ENCODE measurements around the gene HGD. TPM values are rescaled to one million over a fixed set of nuclear protein-coding genes. Genes with fewer than 3 reads are reported as not detected.

HGD gene
- total and polyA plus RNA-seq, 2 of the 13 experiments (the other 11 are each of a cell fraction or from before 2014, with no cell fraction given) = 265 to 398 TPM

DNA sequence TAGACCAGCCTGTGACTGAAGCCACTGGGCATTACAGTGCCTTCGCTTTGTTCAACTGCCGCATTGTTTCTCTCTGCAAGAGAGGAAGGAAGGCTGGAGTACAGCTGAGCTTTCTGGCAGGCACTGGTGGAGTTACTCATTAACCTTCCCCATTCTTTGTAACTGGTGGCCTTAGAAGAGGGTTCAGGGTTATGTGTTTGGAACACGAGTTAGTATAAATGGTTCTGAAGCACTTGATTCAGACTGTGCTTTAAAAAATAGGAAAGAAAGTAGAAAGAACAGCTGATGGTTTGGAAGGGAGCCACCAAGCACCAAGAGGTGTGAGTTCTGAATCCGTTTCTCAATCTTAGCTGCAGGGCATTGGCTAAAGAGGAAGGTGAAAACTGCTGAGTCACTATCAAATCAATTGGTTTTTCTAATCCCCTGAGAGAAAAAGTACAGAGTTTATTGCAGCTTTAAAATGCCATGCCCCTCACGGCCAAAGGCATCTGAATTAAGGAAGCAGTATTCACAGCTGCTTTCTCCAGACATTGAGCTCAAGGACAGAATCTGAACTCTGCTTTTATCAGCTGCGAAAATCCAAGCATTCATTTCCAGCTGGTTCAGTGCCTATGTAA, 3.6 kb downstream of the HGD start (continued):
- TF ChIP-seq, protein P1, sequence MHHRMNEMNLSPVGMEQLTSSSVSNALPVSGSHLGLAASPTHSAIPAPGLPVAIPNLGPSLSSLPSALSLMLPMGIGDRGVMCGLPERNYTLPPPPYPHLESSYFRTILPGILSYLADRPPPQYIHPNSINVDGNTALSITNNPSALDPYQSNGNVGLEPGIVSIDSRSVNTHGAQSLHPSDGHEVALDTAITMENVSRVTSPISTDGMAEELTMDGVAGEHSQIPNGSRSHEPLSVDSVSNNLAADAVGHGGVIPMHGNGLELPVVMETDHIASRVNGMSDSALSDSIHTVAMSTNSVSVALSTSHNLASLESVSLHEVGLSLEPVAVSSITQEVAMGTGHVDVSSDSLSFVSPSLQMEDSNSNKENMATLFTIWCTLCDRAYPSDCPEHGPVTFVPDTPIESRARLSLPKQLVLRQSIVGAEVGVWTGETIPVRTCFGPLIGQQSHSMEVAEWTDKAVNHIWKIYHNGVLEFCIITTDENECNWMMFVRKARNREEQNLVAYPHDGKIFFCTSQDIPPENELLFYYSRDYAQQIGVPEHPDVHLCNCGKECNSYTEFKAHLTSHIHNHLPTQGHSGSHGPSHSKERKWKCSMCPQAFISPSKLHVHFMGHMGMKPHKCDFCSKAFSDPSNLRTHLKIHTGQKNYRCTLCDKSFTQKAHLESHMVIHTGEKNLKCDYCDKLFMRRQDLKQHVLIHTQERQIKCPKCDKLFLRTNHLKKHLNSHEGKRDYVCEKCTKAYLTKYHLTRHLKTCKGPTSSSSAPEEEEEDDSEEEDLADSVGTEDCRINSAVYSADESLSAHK (CRISPR knock-in tag; IDR thresholded peaks at IDR 0.05; ENCODE audit: borderline replicate concordance) = no peak
- TF ChIP-seq, protein P2, sequence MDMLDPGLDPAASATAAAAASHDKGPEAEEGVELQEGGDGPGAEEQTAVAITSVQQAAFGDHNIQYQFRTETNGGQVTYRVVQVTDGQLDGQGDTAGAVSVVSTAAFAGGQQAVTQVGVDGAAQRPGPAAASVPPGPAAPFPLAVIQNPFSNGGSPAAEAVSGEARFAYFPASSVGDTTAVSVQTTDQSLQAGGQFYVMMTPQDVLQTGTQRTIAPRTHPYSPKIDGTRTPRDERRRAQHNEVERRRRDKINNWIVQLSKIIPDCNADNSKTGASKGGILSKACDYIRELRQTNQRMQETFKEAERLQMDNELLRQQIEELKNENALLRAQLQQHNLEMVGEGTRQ (IDR thresholded peaks at IDR 0.05; ENCODE audit: low read depth, low read length) = no peak
- TF ChIP-seq, protein P2 (CRISPR knock-in tag; IDR thresholded peaks at IDR 0.05; ENCODE audit: borderline replicate concordance) = no peak
- TF ChIP-seq ZSCAN22 (CRISPR knock-in tag; IDR thresholded peaks at IDR 0.05) = no peak
- no peak for TF ChIP-seq ZNF18 (CRISPR knock-in tag; IDR thresholded peaks at IDR 0.05; ENCODE audit: insufficient replicate concordance)
- TF ChIP-seq NFE2L2 (IDR thresholded peaks at IDR 0.05; ENCODE audit: low read length) = peak; percentile 100
- no peak for TF ChIP-seq ZNF33A (CRISPR knock-in tag; IDR thresholded peaks at IDR 0.05; ENCODE audit: borderline replicate concordance)
- no peak for TF ChIP-seq ZNF180 (CRISPR knock-in tag; IDR thresholded peaks at IDR 0.05; ENCODE audit: borderline replicate concordance, low read depth)
- no peak; the same call in 1 of the 2 replicates for TF ChIP-seq MYPOP (CRISPR knock-in tag; IDR thresholded peaks at IDR 0.05)
- no peak for TF ChIP-seq TMF1 (CRISPR knock-in tag; IDR thresholded peaks at IDR 0.05; ENCODE audit: low read depth)
- 0 out of 2 replicates have a peak, but pooled peaks have one; percentile 39 for TF ChIP-seq GATAD1 (CRISPR knock-in tag; IDR thresholded peaks at IDR 0.05)
- TF ChIP-seq SOX5 (CRISPR knock-in tag; IDR thresholded peaks at IDR 0.05; ENCODE audit: borderline replicate concordance) = peak; percentile 93
- TF ChIP-seq, protein P3, sequence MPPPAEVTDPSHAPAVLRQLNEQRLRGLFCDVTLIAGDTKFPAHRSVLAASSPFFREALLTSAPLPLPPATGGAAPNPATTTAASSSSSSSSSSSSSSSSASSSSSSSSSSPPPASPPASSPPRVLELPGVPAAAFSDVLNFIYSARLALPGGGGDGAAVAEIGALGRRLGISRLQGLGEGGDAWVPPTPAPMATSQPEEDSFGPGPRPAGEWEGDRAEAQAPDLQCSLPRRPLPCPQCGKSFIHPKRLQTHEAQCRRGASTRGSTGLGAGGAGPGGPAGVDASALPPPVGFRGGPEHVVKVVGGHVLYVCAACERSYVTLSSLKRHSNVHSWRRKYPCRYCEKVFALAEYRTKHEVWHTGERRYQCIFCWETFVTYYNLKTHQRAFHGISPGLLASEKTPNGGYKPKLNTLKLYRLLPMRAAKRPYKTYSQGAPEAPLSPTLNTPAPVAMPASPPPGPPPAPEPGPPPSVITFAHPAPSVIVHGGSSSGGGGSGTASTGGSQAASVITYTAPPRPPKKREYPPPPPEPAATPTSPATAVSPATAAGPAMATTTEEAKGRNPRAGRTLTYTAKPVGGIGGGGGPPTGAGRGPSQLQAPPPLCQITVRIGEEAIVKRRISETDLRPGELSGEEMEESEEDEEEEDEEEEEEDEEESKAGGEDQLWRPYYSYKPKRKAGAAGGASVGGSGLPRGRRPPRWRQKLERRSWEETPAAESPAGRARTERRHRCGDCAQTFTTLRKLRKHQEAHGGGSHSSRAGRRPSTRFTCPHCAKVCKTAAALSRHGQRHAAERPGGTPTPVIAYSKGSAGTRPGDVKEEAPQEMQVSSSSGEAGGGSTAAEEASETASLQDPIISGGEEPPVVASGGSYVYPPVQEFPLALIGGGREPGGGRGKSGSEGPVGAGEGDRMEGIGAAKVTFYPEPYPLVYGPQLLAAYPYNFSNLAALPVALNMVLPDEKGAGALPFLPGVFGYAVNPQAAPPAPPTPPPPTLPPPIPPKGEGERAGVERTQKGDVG (CRISPR knock-in tag; IDR thresholded peaks at IDR 0.05; ENCODE audit: borderline replicate concordance) = no peak
- no peak; the same call in 1 of the 2 replicates for TF ChIP-seq KLF11 (CRISPR knock-in tag; IDR thresholded peaks at IDR 0.05)
- no peak for TF ChIP-seq MXD3 (CRISPR knock-in tag; IDR thresholded peaks at IDR 0.05)
- TF ChIP-seq HNRNPLL (IDR thresholded peaks at IDR 0.05; ENCODE audit: low read depth, low read length, poor library complexity, severe bottlenecking) = no peak

All from HepG2 (cell line).